WTC11 (cell line): Measurements from ENCODE around the gene P4HB.

Experiments used
- CREM ChIP-seq: sonication (generic); formaldehyde crosslinking; IDR thresholded peaks from 2 replicates; pipeline ENCODE4 v1.8.1; 2022; ENCODE audit warnings: mild to moderate bottlenecking, missing genetic modification reagents, moderate library complexity
- ELF4 ChIP-seq: sonication (generic); formaldehyde crosslinking; IDR thresholded peaks from 2 replicates; pipeline ENCODE4 v1.8.1; 2022; ENCODE audit warnings: low read depth, mild to moderate bottlenecking, moderate library complexity, missing genetic modification reagents
- TCF7 ChIP-seq: sonication (generic); formaldehyde crosslinking; IDR thresholded peaks from 2 replicates; pipeline ENCODE4 v1.8.0; 2022; ENCODE audit warnings: mild to moderate bottlenecking, low read depth, missing genetic modification reagents, moderate library complexity
- TF ChIP-seq, protein P1 (sequence below): fragments of 200-600 bp; IDR thresholded peaks from 2 replicates; pipeline ENCODE4 v1.8.0; 2022; ENCODE audit warnings: antibody characterized with exemption

DNA sequence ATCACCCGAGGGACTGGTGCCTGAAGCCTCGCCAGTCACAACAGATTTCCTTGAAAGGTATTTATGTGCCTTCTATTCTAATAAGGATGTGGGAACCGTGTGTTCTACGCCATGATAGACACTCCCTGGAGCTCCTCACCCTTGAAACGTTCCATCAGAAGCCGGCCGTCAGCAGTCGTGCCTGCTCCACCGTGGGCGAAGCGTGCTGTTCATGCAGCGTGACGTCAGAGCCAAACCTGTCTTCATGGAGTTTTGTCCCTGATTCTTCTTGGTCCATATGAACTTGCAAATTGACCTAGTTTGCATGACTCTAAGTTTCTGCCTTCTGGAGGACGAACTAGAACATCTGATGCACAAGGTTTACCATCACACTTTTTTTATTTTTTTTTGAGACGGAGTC, 21.0 kb downstream of the P4HB start:
- TF ChIP-seq, protein P1, sequence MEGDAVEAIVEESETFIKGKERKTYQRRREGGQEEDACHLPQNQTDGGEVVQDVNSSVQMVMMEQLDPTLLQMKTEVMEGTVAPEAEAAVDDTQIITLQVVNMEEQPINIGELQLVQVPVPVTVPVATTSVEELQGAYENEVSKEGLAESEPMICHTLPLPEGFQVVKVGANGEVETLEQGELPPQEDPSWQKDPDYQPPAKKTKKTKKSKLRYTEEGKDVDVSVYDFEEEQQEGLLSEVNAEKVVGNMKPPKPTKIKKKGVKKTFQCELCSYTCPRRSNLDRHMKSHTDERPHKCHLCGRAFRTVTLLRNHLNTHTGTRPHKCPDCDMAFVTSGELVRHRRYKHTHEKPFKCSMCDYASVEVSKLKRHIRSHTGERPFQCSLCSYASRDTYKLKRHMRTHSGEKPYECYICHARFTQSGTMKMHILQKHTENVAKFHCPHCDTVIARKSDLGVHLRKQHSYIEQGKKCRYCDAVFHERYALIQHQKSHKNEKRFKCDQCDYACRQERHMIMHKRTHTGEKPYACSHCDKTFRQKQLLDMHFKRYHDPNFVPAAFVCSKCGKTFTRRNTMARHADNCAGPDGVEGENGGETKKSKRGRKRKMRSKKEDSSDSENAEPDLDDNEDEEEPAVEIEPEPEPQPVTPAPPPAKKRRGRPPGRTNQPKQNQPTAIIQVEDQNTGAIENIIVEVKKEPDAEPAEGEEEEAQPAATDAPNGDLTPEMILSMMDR: no peak
- no peak for TF ChIP-seq TCF7 (CRISPR knock-in tag)
- TF ChIP-seq CREM (CRISPR knock-in tag): no peak
- no peak for TF ChIP-seq ELF4
